Stimulated activated CD4-positive, alpha-beta T cell treated with anti-CD3 and anti-CD28 coated beads, Interleukin-4, amount 100 ng/mL, for 4 hours (primary cell): Measurements from ENCODE around the gene IGFL4.

ENCODE experiments used
- DNase-seq, 2 experiments: peaks; one replicate each; pipeline ENCODE4 v3.0.0-alpha.2; 2020

IGFL4 gene

GRCh38 chr19:46018729-46019251, 22.0 kb downstream of the IGFL4 start:
- DNase-seq: no peak

DNA sequence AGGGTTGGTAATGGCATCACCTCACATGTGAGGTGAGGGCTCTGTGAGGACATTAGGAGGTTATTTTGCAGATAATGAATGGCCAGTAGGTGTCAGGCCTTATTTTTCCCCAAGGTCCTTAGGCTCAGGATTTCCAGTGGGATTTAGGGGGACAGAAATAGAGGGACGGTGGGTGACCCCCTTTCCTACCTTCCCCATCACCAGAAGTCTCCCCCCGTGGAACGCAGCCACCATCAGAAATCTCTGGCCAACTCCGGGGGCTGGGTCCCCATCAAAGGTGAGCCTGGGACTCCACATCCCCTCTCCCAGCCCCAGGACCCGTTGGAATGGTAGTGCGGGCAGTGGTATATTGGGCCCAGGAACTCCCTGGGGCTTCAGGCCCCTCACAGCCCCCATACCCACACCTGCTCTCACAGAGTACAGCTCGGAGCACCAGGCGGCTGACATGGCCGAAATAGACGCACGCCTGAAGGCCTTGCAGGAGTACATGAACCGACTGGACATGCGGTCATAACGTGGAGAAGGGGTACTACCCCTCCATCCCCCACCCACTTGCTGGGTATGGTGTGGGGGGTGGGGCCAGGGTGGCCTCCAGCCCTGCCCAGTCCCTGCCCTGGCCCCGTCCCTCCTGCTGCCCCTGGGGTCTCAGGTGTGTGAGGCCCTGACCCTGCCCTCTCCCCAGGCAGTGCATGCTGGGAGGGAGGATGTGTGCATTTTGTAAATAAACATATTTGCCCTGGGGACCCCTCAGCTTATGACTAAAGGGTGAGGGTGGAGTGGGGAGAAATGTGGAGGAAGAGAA, 22.7 kb downstream of the IGFL4 start:
- DNase-seq: no peak

- DNase-seq: no peak
These were observed 23.7 kb downstream of the IGFL4 start for GRCh38 chr19:46017095-46017429.

GRCh38 chr19:46016426-46017094, 24.2 kb downstream of the IGFL4 start:
- peak; percentile 74 to 83 for DNase-seq

DNA sequence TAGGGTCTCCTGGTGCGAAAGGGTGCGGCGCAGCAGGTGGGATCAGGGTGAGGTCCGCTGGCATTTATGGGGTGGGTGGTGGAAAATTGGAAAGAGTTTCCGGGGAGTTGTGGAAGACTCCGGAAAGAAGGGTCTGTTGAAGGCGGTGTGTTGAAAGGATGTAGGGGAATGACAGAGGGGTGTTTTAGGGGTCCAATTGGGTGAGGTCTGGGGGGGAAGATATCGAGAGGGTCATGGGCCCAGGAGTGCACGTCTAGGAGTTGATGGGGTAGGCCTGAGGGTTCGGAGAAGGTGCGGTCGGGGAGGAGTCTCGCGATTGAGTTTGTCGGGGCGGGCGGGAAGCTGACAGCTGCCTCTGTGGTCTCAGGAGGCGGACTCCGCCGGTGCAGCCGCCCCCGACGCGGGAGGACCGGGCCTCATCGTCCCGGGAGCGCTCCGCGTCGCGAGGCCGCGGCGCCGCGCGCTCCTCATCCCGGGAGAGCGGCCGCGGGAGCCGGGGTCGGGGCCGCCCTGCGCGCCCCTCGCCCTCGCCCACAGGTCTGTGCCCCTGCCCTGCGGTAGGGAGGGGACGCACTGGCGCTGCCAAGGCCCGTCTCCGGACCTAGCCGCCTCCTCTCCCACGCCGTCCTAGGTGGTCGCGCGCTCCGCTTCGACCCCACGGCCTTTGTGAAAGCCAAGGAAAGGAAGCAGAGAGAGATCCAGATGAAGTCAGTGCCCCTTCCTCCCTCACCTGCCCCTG, 24.9 kb downstream of the IGFL4 start:
- peak; percentile 34 to 40 for DNase-seq

DNA sequence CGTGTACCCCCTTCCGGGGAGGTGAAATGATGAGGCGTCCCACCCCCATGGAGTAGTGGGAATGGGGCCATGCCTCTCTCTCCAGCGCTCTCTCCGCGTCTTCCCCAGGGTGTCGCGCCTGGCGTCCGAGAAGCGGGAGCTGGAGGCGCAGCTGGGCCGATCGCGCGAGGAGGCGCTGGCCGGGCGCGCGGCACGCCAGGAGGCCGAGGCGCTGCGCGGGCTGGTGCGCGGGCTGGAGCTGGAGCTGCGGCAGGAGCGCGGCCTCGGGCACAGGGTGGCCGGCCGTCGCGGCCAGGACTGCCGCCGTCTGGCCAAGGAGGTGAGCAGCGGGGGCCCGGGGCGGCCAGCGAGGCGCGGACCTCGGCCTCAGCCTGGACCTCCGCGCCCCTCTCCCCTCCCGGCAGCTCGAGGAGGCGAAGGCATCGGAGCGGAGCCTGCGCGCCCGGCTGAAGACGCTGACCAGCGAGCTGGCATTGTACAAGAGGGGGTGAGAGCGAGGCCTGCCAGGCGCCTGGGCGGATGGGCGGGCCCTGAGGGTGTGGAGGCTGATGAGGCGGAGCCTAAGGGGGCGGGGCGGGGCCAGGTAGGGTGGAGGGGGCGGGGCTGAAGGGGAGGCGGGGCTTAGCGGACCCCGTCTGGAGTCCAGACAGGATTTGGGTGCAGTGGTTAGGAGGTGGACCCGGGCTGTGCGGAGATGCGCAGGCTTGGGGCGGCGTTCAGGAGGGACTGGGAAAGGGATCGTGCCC, 25.7 kb downstream of the IGFL4 start:
- DNase-seq: peak; percentile 56 to 68

DNA sequence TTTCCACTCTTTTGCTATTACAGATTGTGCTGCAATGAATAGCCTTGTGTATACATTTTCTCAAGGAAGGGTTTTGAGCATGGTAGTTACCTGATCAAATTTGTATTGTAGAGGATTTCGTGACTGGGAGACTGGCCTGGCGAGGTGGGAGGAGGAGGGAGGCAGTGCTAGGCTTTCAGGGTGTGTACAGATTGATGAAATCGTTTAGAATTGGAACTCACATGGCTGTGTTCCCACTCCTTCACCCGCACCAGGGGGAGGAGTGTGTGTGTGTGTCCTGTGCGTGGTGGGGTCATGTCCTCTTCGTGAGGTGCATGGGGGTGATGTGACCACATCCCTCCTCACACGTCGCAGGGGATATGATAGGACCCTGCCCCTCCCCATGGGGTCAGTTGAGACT, 26.3 kb downstream of the IGFL4 start:
- DNase-seq: no peak

GRCh38 chr19:46009530-46010510, 31.0 kb downstream of the IGFL4 start:
- DNase-seq: peak; percentile 41 to 59

DNA sequence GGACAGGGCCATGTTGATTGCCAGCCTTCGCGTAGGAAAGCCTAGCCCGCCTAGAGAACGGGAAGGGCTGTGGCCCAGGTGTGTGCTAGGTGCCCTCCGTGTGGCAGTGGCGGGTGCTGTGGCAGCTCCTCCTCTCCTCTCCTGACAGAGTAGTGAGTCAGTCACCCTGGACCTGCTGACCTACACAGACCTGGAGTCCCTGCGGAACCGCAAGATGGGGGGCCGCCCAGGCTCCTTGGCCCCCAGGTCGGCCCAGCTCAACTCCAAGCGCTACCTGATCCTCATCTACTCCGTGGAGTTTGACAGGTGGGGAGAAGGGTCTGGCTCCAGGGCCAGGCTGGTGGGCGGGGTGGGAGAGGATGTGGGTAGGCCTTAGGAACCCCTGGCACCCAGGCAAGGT, 34.4 kb downstream of the IGFL4 start:
- DNase-seq: no peak

- no peak for DNase-seq
These were observed 38.0 kb downstream of the IGFL4 start for GRCh38 chr19:46002678-46003275.

DNA sequence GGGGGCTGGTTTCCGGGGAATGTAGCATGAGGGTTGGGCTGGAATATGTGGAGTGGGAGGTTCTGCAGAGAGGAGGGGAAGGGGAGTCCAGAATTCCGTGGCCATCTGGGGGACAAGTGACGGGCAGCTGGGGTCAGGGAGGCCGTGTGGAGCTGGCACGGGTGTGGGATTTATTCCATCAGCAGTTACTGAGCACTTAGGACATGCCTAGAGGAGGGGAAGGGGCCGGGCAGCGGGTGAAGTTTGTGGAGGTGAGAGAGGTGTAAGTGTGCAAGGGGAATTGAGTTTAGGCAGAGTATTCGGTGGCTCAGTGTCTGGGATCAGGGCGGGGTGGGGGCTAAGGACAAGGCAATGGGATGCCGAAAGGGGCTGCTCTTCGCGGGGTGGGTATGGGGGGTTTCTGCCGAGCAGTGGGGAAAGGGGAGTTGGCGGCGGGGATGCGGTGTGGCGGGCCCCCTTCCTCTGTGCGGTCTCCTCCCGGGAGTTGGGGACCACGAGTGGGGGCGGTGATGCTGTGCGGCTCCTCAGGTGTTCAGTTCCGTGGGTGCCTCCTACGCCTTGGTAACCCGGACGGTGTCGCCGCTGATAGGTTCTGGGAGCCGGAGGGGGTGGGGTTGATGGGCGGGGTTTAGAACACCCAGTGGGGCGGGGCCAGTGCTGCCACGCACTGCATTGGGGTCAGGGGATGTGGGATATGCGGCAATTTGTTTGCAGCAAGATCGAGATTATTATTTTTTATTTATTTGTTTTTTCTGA, 40.1 kb downstream of the IGFL4 start:
- peak; percentile 63 to 83 for DNase-seq

GRCh38 chr19:45999653-46000121, 41.1 kb downstream of the IGFL4 start:
- DNase-seq: no peak

- DNase-seq: no peak
These were observed 42.0 kb downstream of the IGFL4 start for GRCh38 chr19:45998834-45999233.

DNA sequence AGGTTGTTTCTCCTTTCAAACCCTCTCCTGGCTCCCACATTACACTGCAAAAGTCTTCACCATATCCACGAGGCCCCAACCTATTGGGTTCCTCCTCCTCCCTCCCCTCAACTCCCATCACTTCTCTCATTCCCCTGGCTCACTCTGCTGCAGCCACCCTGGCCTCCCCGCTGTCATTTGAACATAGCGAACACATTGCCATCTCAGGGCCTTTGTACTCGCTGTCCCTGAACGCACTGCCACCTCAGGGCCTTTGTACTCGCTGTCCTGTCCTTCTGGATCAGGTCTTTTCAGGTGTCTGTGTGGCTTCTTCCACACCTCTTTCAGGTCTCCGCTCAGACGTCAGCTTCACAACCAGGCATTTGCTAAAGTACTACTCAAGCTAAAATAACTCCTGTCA, 43.9 kb downstream of the IGFL4 start:
- DNase-seq: no peak

- DNase-seq: no peak
These were observed 45.0 kb downstream of the IGFL4 start for GRCh38 chr19:45995715-45996385.

DNA sequence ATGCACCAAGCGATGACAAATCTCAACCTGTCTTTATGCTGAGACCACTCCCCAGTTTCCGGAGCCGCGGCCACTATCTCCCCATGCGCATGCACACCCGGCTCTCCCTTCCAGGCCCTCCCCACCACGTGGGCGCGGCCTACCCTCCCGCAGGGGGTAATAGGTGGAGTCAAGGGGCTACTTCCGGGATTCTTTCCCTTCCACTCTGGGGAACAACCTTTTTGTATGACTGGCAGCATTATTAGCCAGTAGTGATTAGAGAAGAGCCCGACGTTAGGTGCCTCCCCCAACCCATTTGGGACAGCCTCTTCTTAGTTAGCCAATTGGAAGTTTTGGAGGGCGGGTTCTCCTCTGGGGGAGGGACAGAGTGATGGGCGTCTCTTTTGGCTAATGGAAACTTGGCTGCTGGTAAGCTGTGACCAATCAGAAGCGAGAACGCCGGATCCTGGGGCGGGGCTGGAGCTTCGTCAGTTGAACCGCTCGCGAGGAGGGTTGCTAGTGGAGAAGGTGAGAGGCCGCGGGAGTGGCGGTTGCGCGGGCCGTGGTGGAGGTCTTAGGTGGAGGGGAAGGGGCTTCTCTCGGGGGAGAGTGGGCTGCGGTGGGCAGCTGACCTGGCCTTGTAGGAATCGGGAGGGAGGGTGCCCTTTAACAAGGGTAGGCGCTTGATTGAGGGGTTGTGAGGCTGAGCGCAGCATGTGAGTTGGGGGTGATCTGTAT, 45.6 kb downstream of the IGFL4 start, which contains the start of gene CCDC61:
Gene CCDC61 (plus strand): TSS at position 470 of the 717 bp plus-strand sequence. CDS start 7,552 bp downstream, outside the sequence.
- DNase-seq: peak; percentile 85 to 96

DNA sequence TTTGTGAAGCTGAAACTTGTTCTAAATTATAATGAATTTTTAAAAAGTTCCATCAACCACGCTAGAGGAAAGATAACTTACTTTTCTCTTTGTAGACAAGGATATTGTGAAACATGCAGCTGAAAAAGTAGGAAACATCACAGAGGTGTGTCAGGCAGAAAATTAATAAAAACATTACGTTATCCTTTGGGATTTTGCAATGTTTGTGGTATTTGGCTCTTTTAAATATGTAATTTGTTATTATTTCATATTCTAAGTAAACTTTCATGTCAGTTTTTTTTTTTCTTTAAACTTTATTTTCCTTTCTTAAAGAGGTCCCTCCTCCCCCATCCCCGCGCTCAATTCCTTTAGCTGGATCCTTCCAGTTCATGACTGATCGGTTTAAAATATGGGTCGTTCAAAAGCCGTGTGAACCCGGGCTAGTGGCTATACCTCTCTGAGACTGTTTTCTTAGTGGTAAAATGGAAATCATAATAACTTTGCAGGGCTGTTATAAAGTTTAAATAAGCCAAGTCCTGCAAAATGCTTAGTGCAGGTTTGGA, 46.3 kb downstream of the IGFL4 start:
- no peak for DNase-seq

- no peak for DNase-seq
These were observed 50.6 kb downstream of the IGFL4 start for GRCh38 chr19:45990113-45990728.
